Measurements from ENCODE around the gene KCNQ2. TPM values are rescaled to one million over a fixed set of nuclear protein-coding genes. Genes with fewer than 3 reads are reported as not detected.

KCNQ2 gene
- total RNA-seq, 1 donor from 2014 or later = not detected

GRCh38 chr20:63356931-63357879 lies 115.2 kb downstream of the KCNQ2 start:
- intact Hi-C loops (cut with DNase I) = no loop called here
- no peaks in the 10 kb centered on the region for H3K9me3 ChIP-seq
- TF ChIP-seq CTCF (IDR thresholded peaks at IDR 0.05) = no peak
- H3K4me1 ChIP-seq = no peaks in the 10 kb centered on the region
- peaks cover 57% of the 10 kb centered on the region for H3K27me3 ChIP-seq (ENCODE audit: low read depth)
- no peaks in the 10 kb centered on the region for H3K36me3 ChIP-seq
- H3K4me3 ChIP-seq = no peak overlapping the region
- no peak for ATAC-seq
- no peak for DNase-seq
- H3K27ac ChIP-seq = no peak overlapping the region

- no peak overlapping the region for H3K4me3 ChIP-seq
- H3K4me1 ChIP-seq = no peaks in the 10 kb centered on the region
- no peak for TF ChIP-seq CTCF (IDR thresholded peaks at IDR 0.05)
- H3K27me3 ChIP-seq (ENCODE audit: low read depth) = peaks cover 50% of the 10 kb centered on the region
- intact Hi-C loops (cut with DNase I) = no loop called here
- no peaks in the 10 kb centered on the region for H3K36me3 ChIP-seq
- DNase-seq (no peak), ATAC-seq (no peak)
- no peak overlapping the region for H3K27ac ChIP-seq
- no peaks in the 10 kb centered on the region for H3K9me3 ChIP-seq
Observed at GRCh38 chr20:63356511-63356910, 115.9 kb downstream of the KCNQ2 start.

GRCh38 chr20:63355781-63356295 lies 116.6 kb downstream of the KCNQ2 start:
- no peaks in the 10 kb centered on the region for H3K9me3 ChIP-seq
- no peaks in the 10 kb centered on the region for H3K4me1 ChIP-seq
- DNase-seq (no peak), ATAC-seq (no peak)
- H3K27me3 ChIP-seq (ENCODE audit: low read depth) = peaks cover 46% of the 10 kb centered on the region
- intact Hi-C loops (cut with DNase I) = no loop called here
- no peak overlapping the region for H3K4me3 ChIP-seq
- no peak for TF ChIP-seq CTCF (IDR thresholded peaks at IDR 0.05)
- no peak overlapping the region for H3K27ac ChIP-seq
- H3K36me3 ChIP-seq = no peaks in the 10 kb centered on the region

- ATAC-seq (no peak), DNase-seq (no peak)
- no peaks in the 10 kb centered on the region for H3K36me3 ChIP-seq
- peaks cover 36% of the 10 kb centered on the region for H3K27me3 ChIP-seq (ENCODE audit: low read depth)
- no peak overlapping the region for H3K27ac ChIP-seq
- no peak for TF ChIP-seq CTCF (IDR thresholded peaks at IDR 0.05)
- no peaks in the 10 kb centered on the region for H3K4me1 ChIP-seq
- no peaks in the 10 kb centered on the region for H3K9me3 ChIP-seq
- H3K4me3 ChIP-seq = no peak overlapping the region
- intact Hi-C loops (cut with DNase I) = no loop called here
Observed at GRCh38 chr20:63354636-63355350, 117.7 kb downstream of the KCNQ2 start.

GRCh38 chr20:63352811-63353221 lies 119.6 kb downstream of the KCNQ2 start:
- Histone ChIP-seq H3K4me1 (no peaks in the 10 kb centered on the region), H3K9me3 (no peaks in the 10 kb centered on the region), H3K27me3 (ENCODE audit: low read depth) (peaks cover 19% of the 10 kb centered on the region), H3K36me3 (no peaks in the 10 kb centered on the region), H3K4me3 (no peak overlapping the region), H3K27ac (no peak overlapping the region)
- intact Hi-C loops (cut with DNase I) = no loop called here
- TF ChIP-seq CTCF (IDR thresholded peaks at IDR 0.05) = no peak
- no peak for DNase-seq
- no peak for ATAC-seq

All from lower lobe of right lung (tissue), 2 donors.